Liver (tissue), 3 donors: ENCODE results near the gene ZKSCAN3.

ENCODE experiments used
- CTCF ChIP-seq: fragments of 150-350 bp; IDR thresholded peaks from 2 replicates; pipeline ENCODE4 v1.5.1; 2017; ENCODE audit warnings: improper control_type of control experiment, low read depth, low read length; ENCODE audit not compliant: missing input control
- EGR1 ChIP-seq, 2 donors: IDR thresholded peaks; 2 replicates each; pipeline ENCODE4 v1.6.1; 2016 to 2018; ENCODE audit warnings: antibody characterized with exemption in 2 of 2, low read depth in 2 of 2
- FOXA1 ChIP-seq: IDR thresholded peaks from 2 replicates; pipeline ENCODE4 v1.6.1; 2016; ENCODE audit warnings: antibody characterized with exemption
- GABPA ChIP-seq, 2 donors: IDR thresholded peaks in 1 of 2; conservative IDR thresholded peaks in 1 of 2; 2 replicates each; pipeline ENCODE4 v1.6.1; 2016; ENCODE audit warnings: antibody characterized with exemption in 2 of 2, mild to moderate bottlenecking in 1 of 2, moderate library complexity in 1 of 2
- RAD21 ChIP-seq, 2 donors: IDR thresholded peaks; 2 replicates each; pipeline ENCODE4 v1.6.1; 2016; ENCODE audit warnings: antibody characterized with exemption in 2 of 2, mild to moderate bottlenecking in 2 of 2
- RXRA ChIP-seq, 2 donors: IDR thresholded peaks; 2 replicates each; pipeline ENCODE4 v1.6.1; 2017 to 2018; ENCODE audit warnings: antibody characterized with exemption in 2 of 2, mild to moderate bottlenecking in 1 of 2
- SP1 ChIP-seq: IDR thresholded peaks from 2 replicates; pipeline ENCODE4 v1.6.1; 2018; ENCODE audit warnings: antibody characterized with exemption, mild to moderate bottlenecking
- TAF1 ChIP-seq: conservative IDR thresholded peaks from 2 replicates; pipeline ENCODE4 v1.6.1; 2016; ENCODE audit warnings: antibody characterized with exemption, mild to moderate bottlenecking
- YY1 ChIP-seq: IDR thresholded peaks from 2 replicates; pipeline ENCODE4 v1.6.1; 2016; ENCODE audit warnings: antibody characterized with exemption, mild to moderate bottlenecking
- ZBTB33 ChIP-seq: IDR thresholded peaks from 2 replicates; pipeline ENCODE4 v1.6.1; 2016; ENCODE audit warnings: antibody characterized with exemption
- TF ChIP-seq, protein P1 (sequence below): IDR thresholded peaks from 2 replicates; pipeline ENCODE4 v1.6.1; 2016; ENCODE audit warnings: antibody characterized with exemption
- TF ChIP-seq, protein P2 (sequence below): IDR thresholded peaks from 2 replicates; pipeline ENCODE4 v1.6.1; 2016; ENCODE audit warnings: antibody characterized with exemption
- donor health status: healthy.
- donor health status: healthy.

DNA sequence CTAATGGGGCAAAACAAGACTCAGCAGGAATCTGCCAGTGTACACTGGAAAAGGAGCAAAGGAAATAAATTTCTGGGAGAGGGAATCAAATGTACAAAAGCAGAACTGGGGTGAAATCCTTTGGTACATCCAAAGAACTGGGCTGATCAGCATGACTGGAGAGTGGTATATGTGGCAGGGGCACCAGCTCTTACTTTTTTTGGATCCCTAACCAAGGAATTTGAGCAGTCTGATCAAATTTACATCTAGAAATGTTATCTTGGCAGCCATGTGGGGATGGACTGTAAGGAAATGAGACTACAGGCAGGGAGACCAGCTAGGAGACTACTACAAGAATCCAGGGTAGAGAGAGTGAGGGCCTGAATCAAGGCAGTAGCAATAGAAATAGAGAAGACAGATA, 12.6 kb upstream of the ZKSCAN3 start:
- TF ChIP-seq ZBTB33 (no peak), CTCF (no peak), RXRA (IDR thresholded peaks at IDR 0.05) (no peak), GABPA (IDR thresholded peaks at IDR 0.05 in 1 of 2, conservative IDR thresholded peaks at IDR 0.05 in 1 of 2) (no peak), YY1 (no peak), FOXA1 (no peak), RAD21 (IDR thresholded peaks at IDR 0.05) (no peak), EGR1 (IDR thresholded peaks at IDR 0.05; ENCODE audit: low read depth in 2 of 2) (no peak), TAF1 (no peak), SP1 (no peak)
- TF ChIP-seq, protein P1, sequence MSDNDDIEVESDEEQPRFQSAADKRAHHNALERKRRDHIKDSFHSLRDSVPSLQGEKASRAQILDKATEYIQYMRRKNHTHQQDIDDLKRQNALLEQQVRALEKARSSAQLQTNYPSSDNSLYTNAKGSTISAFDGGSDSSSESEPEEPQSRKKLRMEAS: no peak
- TF ChIP-seq, protein P2, sequence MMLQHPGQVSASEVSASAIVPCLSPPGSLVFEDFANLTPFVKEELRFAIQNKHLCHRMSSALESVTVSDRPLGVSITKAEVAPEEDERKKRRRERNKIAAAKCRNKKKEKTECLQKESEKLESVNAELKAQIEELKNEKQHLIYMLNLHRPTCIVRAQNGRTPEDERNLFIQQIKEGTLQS: no peak
